Right atrium auricular region (tissue), 2 donors: ENCODE data around the gene SCTR. TPM values are rescaled to one million over a fixed set of nuclear protein-coding genes. Genes with fewer than 3 reads are reported as not detected.

Experiments
- DNase-seq: peaks from one replicate; pipeline ENCODE4 v3.0.0-alpha.2; 2019; ENCODE audit warnings: low spot score
- H3K27ac ChIP-seq, 2 donors: fragments of 200-600 bp; sonication (generic); 1 replicate in 1 of 2; 2 replicates in 1 of 2; pipeline ENCODE4 v1.5.1; 2016 to 2019
- H3K27me3 ChIP-seq, 2 donors: fragments of 200-600 bp; sonication (generic); one replicate each; pipeline versions ENCODE4 v1.5.1 to v1.6.0; 2017 to 2019
- H3K36me3 ChIP-seq: fragments of 200-600 bp; sonication (generic); one replicate; pipeline ENCODE4 v1.5.1; 2016
- H3K4me1 ChIP-seq, 2 donors: fragments of 200-600 bp; sonication (generic); one replicate each; pipeline versions ENCODE4 v1.5.1 to v1.6.0; 2017 to 2019
- H3K4me3 ChIP-seq, 2 donors: fragments of 200-600 bp; sonication (generic); 1 replicate in 1 of 2; 2 replicates in 1 of 2; pipeline ENCODE4 v1.5.1; 2017 to 2019; ENCODE audit warnings: mild to moderate bottlenecking in 1 of 2, moderate library complexity in 1 of 2
- H3K9me3 ChIP-seq, 2 donors: fragments of 200-600 bp; sonication (generic); one replicate each; pipeline ENCODE4 v1.5.1; 2019
- CTCF ChIP-seq, 2 donors: fragments of 200-600 bp; sonication (generic); IDR thresholded peaks; one replicate each; pipeline ENCODE4 v1.5.1; 2019; ENCODE audit warnings: antibody characterized with exemption in 2 of 2
- total RNA-seq, 2 donors: library from RNA; depleted of rRNA; stranded (reverse); fragments of >200 nt; gene quantifications; one replicate each; pipeline ENCODE4 v1.1.0, GENCODE V29; 2016

Gene SCTR
- total RNA-seq, 2 donors from 2014 or later, result not detected

GRCh38 chr2:119419065-119419464 is 105.2 kb downstream of the SCTR start:
- Histone ChIP-seq H3K9me3 (peaks cover 0 to 6% of the 10 kb centered on the region in 2 donors), H3K4me3 (no peak overlapping the region), H3K27ac (no peak overlapping the region), H3K4me1 (no peaks in the 10 kb centered on the region), H3K27me3 (no peaks in the 10 kb centered on the region), H3K36me3 (no peaks in the 10 kb centered on the region)
- TF ChIP-seq CTCF (IDR thresholded peaks at IDR 0.05), result no peak
- DNase-seq, result no peak

- H3K27me3 ChIP-seq, result no peaks in the 10 kb centered on the region
These were observed 106.4 kb downstream of the SCTR start for GRCh38 chr2:119417908-119418307.

GRCh38 chr2:119416299-119416923 is 107.9 kb downstream of the SCTR start:
- Histone ChIP-seq H3K36me3 (no peaks in the 10 kb centered on the region), H3K4me3 (no peak overlapping the region), H3K4me1 (no peaks in the 10 kb centered on the region), H3K27me3 (no peaks in the 10 kb centered on the region), H3K27ac (no peak overlapping the region), H3K9me3 (peaks cover 0 to 6% of the 10 kb centered on the region in 2 donors)
- no peak for TF ChIP-seq CTCF (IDR thresholded peaks at IDR 0.05)
- DNase-seq, result no peak

More at GRCh38 chr2:119417908-119418307, 106.4 kb downstream of the SCTR start:
- no peaks in the 10 kb centered on the region for H3K36me3 ChIP-seq
- H3K9me3 ChIP-seq, result peaks cover 0 to 6% of the 10 kb centered on the region in 2 donors
- DNase-seq, result no peak
- no peak for TF ChIP-seq CTCF (IDR thresholded peaks at IDR 0.05)
- H3K4me3 ChIP-seq, result no peak overlapping the region
- no peak overlapping the region for H3K27ac ChIP-seq
- H3K4me1 ChIP-seq, result no peaks in the 10 kb centered on the region

- Histone ChIP-seq H3K27me3 (no peaks in the 10 kb centered on the region), H3K36me3 (no peaks in the 10 kb centered on the region), H3K4me3 (no peak overlapping the region), H3K9me3 (peaks cover 0 to 6% of the 10 kb centered on the region in 2 donors), H3K27ac (no peak overlapping the region), H3K4me1 (no peaks in the 10 kb centered on the region)
- no peak for TF ChIP-seq CTCF (IDR thresholded peaks at IDR 0.05)
- DNase-seq, result no peak
These were observed 108.7 kb downstream of the SCTR start for GRCh38 chr2:119415630-119416029.

DNA sequence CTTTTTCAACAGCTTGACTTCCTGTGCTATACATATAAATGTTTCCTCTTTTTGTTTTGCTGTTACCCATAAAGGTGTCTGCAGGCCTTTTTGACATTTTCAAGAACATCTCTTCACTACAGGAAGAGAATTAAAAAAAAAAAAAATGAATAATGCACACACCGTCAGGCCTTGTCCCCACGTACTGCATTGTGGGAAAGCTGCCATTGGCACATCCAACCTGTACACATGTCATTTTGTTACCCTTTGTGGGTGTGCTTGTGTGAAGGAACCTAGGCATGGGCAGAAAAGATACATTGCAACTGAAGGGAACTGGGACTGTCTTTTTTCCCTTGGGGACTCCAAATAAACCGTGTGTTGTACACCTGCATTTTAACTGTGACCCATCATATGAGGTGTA is 109.4 kb downstream of the SCTR start:
- no peak for TF ChIP-seq CTCF (IDR thresholded peaks at IDR 0.05)
- Histone ChIP-seq H3K4me3 (no peak overlapping the region), H3K4me1 (no peaks in the 10 kb centered on the region), H3K27ac (no peak overlapping the region), H3K27me3 (no peaks in the 10 kb centered on the region), H3K36me3 (no peaks in the 10 kb centered on the region), H3K9me3 (peaks cover 0 to 6% of the 10 kb centered on the region in 2 donors)
- no peak for DNase-seq

GRCh38 chr2:119409506-119409905 is 114.8 kb downstream of the SCTR start:
- TF ChIP-seq CTCF (IDR thresholded peaks at IDR 0.05), result no peak

More at GRCh38 chr2:119409506-119409905, 114.8 kb downstream of the SCTR start:
- no peak overlapping the region for H3K4me3 ChIP-seq
- H3K9me3 ChIP-seq, result peaks cover 0 to 5% of the 10 kb centered on the region in 2 donors
- no peaks in the 10 kb centered on the region for H3K36me3 ChIP-seq
- DNase-seq, result no peak
- H3K27me3 ChIP-seq, result no peaks in the 10 kb centered on the region
- no peaks in the 10 kb centered on the region for H3K4me1 ChIP-seq
- H3K27ac ChIP-seq, result no peak overlapping the region
